ENCODE measurements around the gene ITPK1. TPM values are rescaled to one million over a fixed set of nuclear protein-coding genes. Genes with fewer than 3 reads are reported as not detected.

The ITPK1 gene
- total RNA-seq, 2 experiments from 2014 or later: 12.2 to 18.9 TPM

DNA sequence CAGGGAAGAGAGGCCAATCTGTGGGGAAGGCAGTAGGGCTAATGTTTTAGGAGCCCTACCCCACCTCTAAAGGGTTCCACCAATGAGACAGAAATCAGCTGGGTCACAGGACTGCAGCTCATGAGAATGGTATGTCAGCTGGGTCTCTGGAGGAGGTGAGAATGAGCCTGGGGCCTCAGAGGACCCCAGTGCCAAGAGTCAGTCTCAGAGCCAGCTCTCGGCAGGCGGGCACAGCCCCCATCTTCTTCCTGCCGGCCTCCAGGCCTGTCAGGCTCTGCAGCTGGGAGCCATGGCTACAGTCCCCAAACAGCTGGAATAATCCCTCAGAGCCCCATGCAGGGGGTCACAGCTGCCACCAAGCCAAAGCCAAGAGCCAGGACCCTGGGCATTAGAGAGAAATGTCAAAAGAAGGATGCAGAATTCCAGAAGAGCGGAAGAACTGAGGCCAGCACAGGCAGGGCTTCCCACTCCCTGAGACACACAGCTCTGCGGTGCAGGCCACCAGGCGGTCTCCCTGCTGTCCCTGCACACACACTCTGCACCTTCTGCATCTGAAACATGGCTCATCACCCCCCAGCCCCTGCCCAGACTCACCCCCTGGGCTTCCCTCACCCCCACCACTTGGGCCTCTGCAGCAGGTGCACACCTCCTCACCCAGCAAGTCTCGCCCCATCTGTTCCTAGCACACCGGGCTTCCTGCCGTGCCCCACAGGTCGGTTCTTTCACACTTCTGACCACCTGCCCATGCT lies 26.0 kb downstream of the ITPK1 start:
- no peaks in the 10 kb centered on the region for H3K9me3 Mint-ChIP-seq
- DNase-seq: no peak
- intact Hi-C loops (cut with micrococcal nuclease): no loop called here
- H3K27me3 Mint-ChIP-seq (ENCODE audit: low read depth): no peaks in the 10 kb centered on the region
- H3K36me3 Mint-ChIP-seq (ENCODE audit: low read depth): no peaks in the 10 kb centered on the region
- no peak overlapping the region for H3K27ac Mint-ChIP-seq
- no peak overlapping the region for H3K4me3 Mint-ChIP-seq
- H3K4me1 Mint-ChIP-seq (ENCODE audit: low read depth): no peaks in the 10 kb centered on the region
- CTCF ChIA-PET: no interaction called here

DNA sequence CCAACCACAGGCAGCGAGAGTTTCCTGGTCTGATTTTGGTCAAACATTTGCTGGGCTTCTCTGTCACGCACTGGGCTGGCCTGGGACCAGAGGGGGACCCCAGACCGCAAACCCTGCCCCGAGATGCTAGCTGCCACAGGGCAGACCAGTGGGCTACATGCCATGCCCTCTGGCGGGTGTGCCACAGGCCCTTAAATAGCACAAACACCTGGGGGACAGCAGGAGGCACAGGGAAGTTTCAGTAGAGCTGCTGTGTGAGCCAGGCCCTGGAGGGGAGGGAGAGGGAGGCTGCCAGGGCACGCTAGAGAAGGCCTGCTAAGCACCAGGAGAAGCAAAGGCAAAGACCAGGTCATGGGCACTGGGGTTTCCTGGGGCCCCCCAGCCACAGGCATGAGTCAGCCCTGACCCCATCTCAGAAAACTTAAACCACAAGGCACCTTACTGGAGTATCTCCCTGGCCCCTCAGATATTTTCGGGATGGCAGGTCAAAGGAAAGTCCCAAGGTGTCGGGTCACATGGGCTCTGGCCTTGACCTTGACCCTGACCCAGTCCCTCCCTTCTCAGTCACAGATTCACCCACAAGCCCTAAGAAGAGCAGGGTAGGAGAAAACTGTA lies 29.2 kb downstream of the ITPK1 start:
- DNase-seq: no peak
- Mint-ChIP-seq H3K4me1 (ENCODE audit: low read depth) (peaks cover 8% of the 10 kb centered on the region), H3K27ac (no peak overlapping the region), H3K36me3 (ENCODE audit: low read depth) (no peaks in the 10 kb centered on the region), H3K9me3 (no peaks in the 10 kb centered on the region), H3K4me3 (no peak overlapping the region), H3K27me3 (ENCODE audit: low read depth) (no peaks in the 10 kb centered on the region)
- intact Hi-C loops (cut with micrococcal nuclease): no loop called here
- CTCF ChIA-PET: no interaction called here

DNA sequence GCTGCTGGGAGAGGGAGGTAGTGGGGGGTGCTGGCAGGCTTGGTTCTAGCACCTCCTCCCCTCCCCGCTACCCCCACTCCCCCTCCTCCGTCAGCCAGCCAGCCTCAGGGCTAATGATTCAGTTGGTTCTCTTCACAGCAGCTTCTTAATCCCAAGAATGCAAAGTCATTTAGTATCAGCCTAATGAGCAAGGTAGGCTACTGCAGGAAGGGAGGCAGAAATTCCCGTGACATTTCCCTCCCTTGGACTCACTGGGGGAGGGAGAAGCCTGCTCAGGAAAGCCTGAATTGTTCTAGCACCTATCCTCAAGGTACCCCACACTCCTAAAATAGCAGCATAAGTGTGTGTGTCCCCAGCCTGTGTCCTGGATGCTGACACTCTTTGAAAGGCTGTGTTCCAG lies 29.8 kb downstream of the ITPK1 start:
- H3K9me3 Mint-ChIP-seq: no peaks in the 10 kb centered on the region
- intact Hi-C loops (cut with micrococcal nuclease): no loop called here
- CTCF ChIA-PET: no interaction called here
- no peak for DNase-seq
- no peaks in the 10 kb centered on the region for H3K27me3 Mint-ChIP-seq (ENCODE audit: low read depth)
- H3K36me3 Mint-ChIP-seq (ENCODE audit: low read depth): no peaks in the 10 kb centered on the region
- H3K4me1 Mint-ChIP-seq (ENCODE audit: low read depth): peaks cover 11% of the 10 kb centered on the region
- H3K4me3 Mint-ChIP-seq: no peak overlapping the region
- H3K27ac Mint-ChIP-seq: no peak overlapping the region

DNA sequence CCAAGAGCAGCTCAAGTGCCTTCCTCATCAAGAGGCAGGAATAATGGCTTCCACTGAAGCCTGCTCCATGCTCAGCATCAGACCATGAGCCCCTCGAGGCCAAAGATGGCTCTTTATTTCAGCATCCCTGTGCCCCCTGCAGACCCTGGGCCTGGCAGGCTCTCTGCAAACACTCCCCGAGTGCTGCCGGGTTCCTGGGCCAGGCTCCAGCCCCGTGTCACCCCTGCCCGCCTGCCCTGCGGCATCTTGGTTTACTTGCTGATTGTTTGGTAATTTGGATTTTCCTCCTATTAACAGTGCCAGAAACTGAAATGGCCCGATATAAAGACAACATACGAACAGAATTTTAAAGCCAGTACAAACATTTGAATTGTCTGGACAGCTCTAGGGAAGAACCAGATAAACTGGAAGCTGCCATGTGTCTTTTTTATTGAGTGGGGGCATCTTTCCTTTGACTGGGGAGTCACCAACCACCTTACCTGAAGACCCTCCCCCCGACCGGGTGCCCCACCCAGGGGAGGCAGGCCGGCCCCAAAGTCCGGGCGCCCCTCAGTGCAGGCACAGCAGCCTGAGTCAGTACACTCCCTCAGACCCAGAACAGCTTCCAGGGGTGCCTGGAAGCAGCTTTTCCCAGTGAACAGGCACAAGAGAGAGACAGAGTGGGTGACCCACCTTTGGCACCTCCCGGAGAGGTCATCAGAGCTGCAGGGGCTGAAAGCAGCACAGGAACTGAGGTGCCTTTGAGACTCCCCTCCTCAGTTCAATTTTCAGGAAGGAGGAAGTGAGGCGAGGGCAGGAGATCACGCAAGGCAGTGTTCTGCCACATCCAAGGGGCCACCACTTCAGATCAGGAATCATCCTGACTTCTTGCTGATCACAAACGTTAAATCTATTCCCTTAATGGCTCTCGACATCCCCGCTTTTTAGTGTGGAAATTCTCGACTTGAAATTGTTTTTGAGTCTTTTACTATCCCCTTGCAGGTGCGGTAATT lies 30.6 kb downstream of the ITPK1 start:
- no peaks in the 10 kb centered on the region for H3K9me3 Mint-ChIP-seq
- no peak for DNase-seq
- H3K27ac Mint-ChIP-seq: no peak overlapping the region
- H3K27me3 Mint-ChIP-seq (ENCODE audit: low read depth): no peaks in the 10 kb centered on the region
- CTCF ChIA-PET: no interaction called here
- H3K4me3 Mint-ChIP-seq: no peak overlapping the region
- H3K36me3 Mint-ChIP-seq (ENCODE audit: low read depth): no peaks in the 10 kb centered on the region
- intact Hi-C loops (cut with micrococcal nuclease): no loop called here
- H3K4me1 Mint-ChIP-seq (ENCODE audit: low read depth): peaks cover 11% of the 10 kb centered on the region

DNA sequence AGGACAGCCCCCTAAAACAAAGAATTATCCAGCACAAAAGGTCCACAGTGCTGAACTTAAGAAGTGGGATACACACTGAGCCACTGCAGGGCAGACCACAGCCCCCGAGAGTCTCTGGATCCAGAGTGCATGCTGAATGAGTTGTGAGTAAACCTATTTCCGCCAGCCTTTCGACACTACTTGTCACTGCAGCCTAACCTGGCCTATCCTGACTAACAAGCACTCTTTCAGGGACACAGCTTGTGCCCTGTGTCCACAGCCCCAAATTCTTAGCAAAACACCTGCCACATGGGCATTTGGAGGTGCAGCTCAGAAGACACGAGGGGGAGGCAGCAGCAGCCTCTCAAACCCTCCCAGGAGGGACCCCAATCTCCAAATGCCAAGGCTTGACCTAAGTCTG lies 31.3 kb downstream of the ITPK1 start:
- Mint-ChIP-seq H3K27ac (no peak overlapping the region), H3K36me3 (ENCODE audit: low read depth) (no peaks in the 10 kb centered on the region), H3K4me1 (ENCODE audit: low read depth) (peaks cover 11% of the 10 kb centered on the region), H3K27me3 (ENCODE audit: low read depth) (no peaks in the 10 kb centered on the region), H3K9me3 (no peaks in the 10 kb centered on the region), H3K4me3 (no peak overlapping the region)
- intact Hi-C loops (cut with micrococcal nuclease): no loop called here
- CTCF ChIA-PET: interaction anchor here (0.6 kb wide), 1 partner anchor 33 kb away, joined by 3 read pairs; no protein-coding TSS in a partner anchor
- DNase-seq: no peak

DNA sequence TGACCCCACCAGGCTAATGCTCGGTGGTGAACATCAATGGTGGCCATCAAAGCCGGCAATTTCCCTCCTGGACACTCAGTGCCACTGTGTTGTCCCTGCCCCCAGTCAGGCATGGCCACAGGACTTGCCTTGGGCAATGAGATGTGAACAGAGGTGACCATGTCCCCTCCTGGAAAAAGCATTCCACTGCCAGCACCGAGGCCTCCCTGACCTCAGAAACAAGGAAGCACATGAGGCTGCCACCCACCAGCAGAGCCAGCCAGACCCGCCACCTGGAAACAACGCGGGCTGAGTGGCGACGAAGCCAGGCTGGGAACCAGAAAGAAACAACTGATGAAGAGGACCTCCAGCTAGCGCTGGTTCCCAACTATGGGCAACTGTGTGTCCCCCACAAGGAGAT lies 31.8 kb downstream of the ITPK1 start:
- Mint-ChIP-seq H3K4me3 (no peak overlapping the region), H3K9me3 (no peaks in the 10 kb centered on the region), H3K27me3 (ENCODE audit: low read depth) (no peaks in the 10 kb centered on the region), H3K4me1 (ENCODE audit: low read depth) (peaks cover 12% of the 10 kb centered on the region), H3K27ac (no peak overlapping the region), H3K36me3 (ENCODE audit: low read depth) (no peaks in the 10 kb centered on the region)
- intact Hi-C loops (cut with micrococcal nuclease): no loop called here
- no peak for DNase-seq
- CTCF ChIA-PET: interaction anchor here (0.6 kb wide), 1 partner anchor 33 kb away, joined by 3 read pairs; no protein-coding TSS in a partner anchor

DNA sequence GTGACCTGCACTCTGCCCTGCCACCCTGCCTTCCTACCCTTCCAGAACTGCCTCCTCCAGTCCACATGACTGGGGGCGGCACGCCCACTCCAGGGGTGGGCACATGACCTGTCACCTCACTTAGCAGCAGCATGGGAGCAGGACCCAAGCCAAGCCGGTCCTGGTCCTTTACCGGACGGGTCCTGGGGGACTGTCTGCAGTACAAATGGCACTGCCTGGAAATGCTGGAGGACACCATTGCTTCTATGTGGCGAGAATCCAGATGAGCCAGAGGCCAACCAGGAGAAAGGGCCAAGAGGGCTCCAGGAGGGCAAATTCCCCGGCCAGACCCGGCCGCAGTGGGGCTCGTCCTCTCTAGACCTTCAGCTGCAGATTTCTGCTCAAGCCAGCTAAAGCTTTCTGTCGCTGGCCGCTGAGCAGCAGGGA lies 33.1 kb downstream of the ITPK1 start:
- intact Hi-C loops (cut with micrococcal nuclease): no loop called here
- no peak overlapping the region for H3K27ac Mint-ChIP-seq
- peaks cover 13% of the 10 kb centered on the region for H3K4me1 Mint-ChIP-seq (ENCODE audit: low read depth)
- no peaks in the 10 kb centered on the region for H3K36me3 Mint-ChIP-seq (ENCODE audit: low read depth)
- CTCF ChIA-PET: no interaction called here
- H3K4me3 Mint-ChIP-seq: no peak overlapping the region
- H3K27me3 Mint-ChIP-seq (ENCODE audit: low read depth): no peaks in the 10 kb centered on the region
- no peaks in the 10 kb centered on the region for H3K9me3 Mint-ChIP-seq
- no peak for DNase-seq

DNA sequence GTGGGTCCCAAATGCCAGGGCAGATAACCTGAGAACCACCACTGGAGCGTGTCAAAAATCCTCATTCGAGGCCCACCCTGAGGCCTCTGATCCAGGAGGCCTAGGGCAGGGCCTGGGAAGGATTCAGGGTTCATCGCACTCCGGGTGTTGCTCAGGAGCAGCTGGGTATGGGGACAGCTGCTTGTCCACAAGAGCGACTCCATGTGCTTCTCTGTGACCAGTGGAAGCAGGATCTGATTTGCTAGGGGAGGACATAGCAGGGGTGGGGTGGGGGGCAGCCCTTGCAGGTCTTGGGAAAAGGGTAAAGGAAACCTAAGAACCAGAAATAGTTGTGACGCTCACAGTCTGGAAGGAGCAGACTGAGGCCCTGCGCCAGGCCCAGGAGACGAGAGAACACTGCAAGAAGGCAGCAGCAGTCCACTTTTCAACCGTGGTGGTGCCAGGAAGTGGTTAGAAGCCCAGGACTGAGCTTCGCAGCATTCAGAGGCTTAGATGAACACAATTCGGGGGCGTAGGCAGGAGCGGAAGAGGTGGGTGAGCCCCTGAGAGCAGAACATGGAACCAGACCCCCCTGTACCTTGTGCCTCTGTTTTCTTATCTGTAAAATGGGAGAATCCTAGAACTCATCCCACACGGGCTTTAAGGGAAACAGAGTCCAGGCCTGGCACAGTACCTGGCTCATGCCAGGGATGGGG lies 33.7 kb downstream of the ITPK1 start:
- CTCF ChIA-PET: no interaction called here
- Mint-ChIP-seq H3K36me3 (ENCODE audit: low read depth) (no peaks in the 10 kb centered on the region), H3K4me1 (ENCODE audit: low read depth) (peaks cover 13% of the 10 kb centered on the region), H3K27me3 (ENCODE audit: low read depth) (no peaks in the 10 kb centered on the region), H3K9me3 (no peaks in the 10 kb centered on the region), H3K4me3 (no peak overlapping the region), H3K27ac (no peak overlapping the region)
- DNase-seq: peak; percentile 7
- intact Hi-C loops (cut with micrococcal nuclease): no loop called here

DNA sequence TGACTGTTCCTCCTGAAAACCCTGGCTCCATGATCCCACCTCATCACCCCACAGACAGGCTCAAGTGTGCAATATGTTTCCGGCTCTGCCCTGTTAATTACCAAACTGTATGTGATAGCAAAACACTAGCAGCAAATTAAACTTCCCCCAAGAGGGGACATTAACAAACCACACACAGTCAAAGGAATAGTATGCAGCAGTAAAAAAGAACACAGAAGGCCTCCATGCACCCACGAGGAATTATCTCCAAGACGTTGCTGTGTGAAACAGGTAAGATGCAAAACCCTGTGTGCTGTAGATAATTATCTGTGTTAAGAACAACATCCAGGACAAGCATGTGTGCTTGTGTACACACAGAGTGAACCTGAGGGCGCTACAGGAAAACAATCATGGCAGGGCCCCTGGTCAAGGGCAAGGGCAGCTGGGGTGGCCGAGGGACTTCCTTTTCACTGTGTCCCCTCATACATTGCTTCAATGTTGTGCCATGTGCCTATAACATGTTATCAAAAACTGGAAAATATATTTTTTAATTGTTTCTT lies 35.8 kb downstream of the ITPK1 start:
- Mint-ChIP-seq H3K4me1 (ENCODE audit: low read depth) (peaks cover 15% of the 10 kb centered on the region), H3K27ac (no peak overlapping the region), H3K27me3 (ENCODE audit: low read depth) (no peaks in the 10 kb centered on the region), H3K4me3 (no peak overlapping the region), H3K36me3 (ENCODE audit: low read depth) (no peaks in the 10 kb centered on the region), H3K9me3 (no peaks in the 10 kb centered on the region)
- no peak for DNase-seq
- CTCF ChIA-PET: interaction anchor here (0.7 kb wide), 1 partner anchor 168 kb away, joined by 3 read pairs; no protein-coding TSS in a partner anchor
- intact Hi-C loops (cut with micrococcal nuclease): no loop called here

DNA sequence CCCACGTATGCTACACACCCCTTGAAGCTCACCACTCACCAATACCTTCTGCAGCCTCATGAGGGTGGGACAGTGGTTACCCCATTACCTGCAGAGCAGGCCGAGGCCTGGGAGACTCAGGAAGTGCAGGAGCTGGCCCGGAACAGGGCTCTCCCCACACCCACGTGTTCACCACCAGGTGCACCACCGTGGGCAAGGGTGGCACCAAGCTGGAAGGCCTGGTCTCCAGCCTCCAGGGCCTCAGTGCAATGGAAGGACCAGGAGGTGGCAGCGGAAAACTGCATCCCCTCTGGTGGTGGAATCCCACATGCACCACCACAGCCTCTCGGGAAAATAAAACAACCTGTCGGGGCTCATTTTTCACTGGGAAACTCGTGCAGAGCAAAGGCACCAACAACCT lies 36.4 kb downstream of the ITPK1 start:
- no peaks in the 10 kb centered on the region for H3K27me3 Mint-ChIP-seq (ENCODE audit: low read depth)
- intact Hi-C loops (cut with micrococcal nuclease): no loop called here
- H3K27ac Mint-ChIP-seq: no peak overlapping the region
- CTCF ChIA-PET: no interaction called here
- H3K36me3 Mint-ChIP-seq (ENCODE audit: low read depth): no peaks in the 10 kb centered on the region
- peaks cover 20% of the 10 kb centered on the region for H3K4me1 Mint-ChIP-seq (ENCODE audit: low read depth)
- DNase-seq: no peak
- H3K4me3 Mint-ChIP-seq: no peak overlapping the region
- no peaks in the 10 kb centered on the region for H3K9me3 Mint-ChIP-seq

DNA sequence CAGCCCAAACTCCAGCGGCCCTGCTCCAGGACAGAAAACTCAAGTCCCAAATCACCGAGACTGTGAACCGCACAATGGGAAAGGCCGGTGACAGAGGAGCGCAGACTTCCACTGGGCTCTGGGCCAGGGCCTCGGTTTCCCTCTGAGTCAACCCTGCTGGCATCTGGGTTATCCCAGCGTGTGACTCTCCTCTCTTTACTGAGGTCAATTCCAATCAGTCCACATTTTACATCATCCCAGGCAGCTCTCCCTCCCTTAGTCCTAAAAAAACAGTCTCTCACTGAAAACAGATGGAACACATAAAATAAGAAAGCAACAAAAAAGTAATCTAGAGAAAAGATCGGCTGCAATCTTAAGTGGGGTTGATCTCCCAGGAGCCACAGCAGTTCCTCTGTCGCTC lies 36.9 kb downstream of the ITPK1 start:
- H3K4me1 Mint-ChIP-seq (ENCODE audit: low read depth): peaks cover 23% of the 10 kb centered on the region
- no peak for DNase-seq

DNA sequence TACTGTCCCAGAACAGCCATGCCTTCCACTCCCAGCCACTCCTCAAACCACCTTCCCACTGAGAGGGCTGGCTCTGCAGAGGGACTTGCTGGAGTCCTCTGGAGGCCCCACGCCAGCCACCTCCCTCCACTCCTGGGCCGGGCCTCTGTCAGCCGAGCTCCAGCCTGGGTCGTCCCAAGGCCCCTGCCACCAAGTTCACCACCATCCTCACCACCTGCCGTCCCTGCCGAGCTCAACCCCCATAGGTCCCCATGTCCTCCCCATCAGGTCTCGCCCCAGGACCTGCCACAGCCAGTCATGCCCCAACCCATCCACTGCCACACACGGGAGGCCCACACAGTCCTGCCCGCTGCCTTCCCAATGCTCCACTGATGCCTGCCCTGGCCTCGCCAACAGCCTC lies 39.0 kb downstream of the ITPK1 start:
- Mint-ChIP-seq H3K36me3 (ENCODE audit: low read depth) (no peaks in the 10 kb centered on the region), H3K4me1 (ENCODE audit: low read depth) (peaks cover 18% of the 10 kb centered on the region), H3K4me3 (no peak overlapping the region), H3K27ac (no peak overlapping the region), H3K9me3 (no peaks in the 10 kb centered on the region), H3K27me3 (ENCODE audit: low read depth) (no peaks in the 10 kb centered on the region)
- CTCF ChIA-PET: no interaction called here
- intact Hi-C loops (cut with micrococcal nuclease): no loop called here
- DNase-seq: no peak

More for the DNA sequence above, 36.9 kb downstream of the ITPK1 start:
- CTCF ChIA-PET: no interaction called here
- intact Hi-C loops (cut with micrococcal nuclease): no loop called here
- no peak overlapping the region for H3K4me3 Mint-ChIP-seq
- H3K27me3 Mint-ChIP-seq (ENCODE audit: low read depth): no peaks in the 10 kb centered on the region
- H3K27ac Mint-ChIP-seq: no peak overlapping the region
- no peaks in the 10 kb centered on the region for H3K9me3 Mint-ChIP-seq
- no peaks in the 10 kb centered on the region for H3K36me3 Mint-ChIP-seq (ENCODE audit: low read depth)

Measured in activated naive CD4-positive, alpha-beta T cell treated with anti-CD3 and anti-CD28 coated beads for 36 hours (primary cell).